Measurements from ENCODE around the gene LPIN3. TPM values are rescaled to one million over a fixed set of nuclear protein-coding genes. Genes with fewer than 3 reads are reported as not detected.

Gene LPIN3
- total RNA-seq, 4 donors from 2014 or later, result 5.5 to 16.6 (median 9.1) TPM

DNA sequence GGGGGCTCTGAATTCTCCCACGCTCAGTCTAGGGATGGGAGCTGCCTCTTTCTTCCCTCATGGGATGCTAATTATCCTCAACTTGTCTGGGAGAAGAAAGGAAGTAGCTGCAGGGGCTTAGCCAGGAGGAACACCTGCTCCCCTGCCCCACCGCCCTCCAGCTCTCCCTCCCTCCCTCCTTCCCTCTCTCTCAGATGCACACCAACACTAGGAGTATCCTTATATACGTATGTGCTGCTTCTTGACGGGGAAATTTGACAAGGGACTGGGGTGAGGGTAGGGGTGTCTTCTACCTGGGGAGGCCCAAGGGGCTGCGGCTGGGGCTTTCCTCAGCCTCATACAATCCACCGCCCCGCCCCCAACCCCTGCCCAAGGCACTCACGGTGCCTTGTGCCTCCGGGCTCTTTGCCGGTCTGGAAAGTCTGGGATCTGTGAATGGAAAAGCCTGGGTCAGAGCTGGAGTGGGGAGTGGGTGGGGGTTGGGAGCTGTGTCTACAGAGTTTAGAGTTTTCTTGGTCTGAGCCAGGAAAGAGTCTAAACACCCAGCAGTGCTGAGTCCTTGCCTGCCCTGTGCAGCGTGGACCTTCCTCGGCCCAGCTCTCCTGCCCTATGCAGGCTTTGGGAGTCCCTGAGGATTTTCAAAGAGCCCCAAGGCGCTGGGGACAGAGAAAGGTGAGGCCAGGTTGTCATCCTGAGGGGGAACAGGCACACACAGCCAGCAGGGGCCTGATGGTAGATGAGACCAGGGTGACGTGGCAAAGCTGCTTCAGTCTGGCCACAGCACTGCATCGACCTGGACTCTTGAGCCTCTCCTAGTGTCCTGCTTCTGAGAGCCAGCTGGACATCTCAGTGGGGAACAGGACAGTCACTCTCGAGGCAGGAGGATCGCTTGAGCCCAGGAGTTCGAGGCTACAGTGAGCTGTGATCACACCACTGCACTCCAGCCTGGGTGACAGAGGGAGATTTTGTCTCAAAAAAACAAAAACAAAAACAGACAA lies 55.3 kb downstream of the LPIN3 start:
- H3K27me3 ChIP-seq, result no peaks in the 10 kb centered on the region
- H3K4me3 ChIP-seq, result no peak overlapping the region

DNA sequence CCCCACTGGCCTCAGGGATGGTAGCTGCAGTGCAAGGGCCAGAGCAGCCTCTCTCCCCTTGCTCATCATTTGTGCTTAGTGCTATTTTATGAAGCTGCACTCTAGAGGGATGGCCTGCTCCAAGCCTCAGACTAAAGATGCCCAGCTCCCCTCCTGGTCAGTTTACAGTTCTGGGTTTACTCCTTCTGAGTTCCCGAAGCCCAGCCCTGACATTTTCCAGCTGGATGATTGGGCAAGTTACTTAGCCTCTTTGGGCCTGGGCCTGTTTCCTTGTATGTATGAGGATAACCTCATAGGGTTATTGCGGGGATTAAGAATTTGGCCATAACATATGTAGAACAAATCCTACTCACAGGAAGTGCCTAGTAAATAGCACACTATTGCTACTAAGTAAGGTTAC lies 57.8 kb downstream of the LPIN3 start:
- no peak overlapping the region for H3K4me3 ChIP-seq
- no peaks in the 10 kb centered on the region for H3K27me3 ChIP-seq
- 45 to 53% methylated on average over 2 of the region's 2 CpGs for WGBS, 2 donors (ENCODE audit: low coverage in 1 of 2)
- ATAC-seq, result peak; percentile 65
- H3K36me3 ChIP-seq, result peaks cover 0 to 11% of the 10 kb centered on the region in 2 donors
- TF ChIP-seq POLR2AphosphoS5 (IDR thresholded peaks at IDR 0.05) (peak; percentile 85), EP300 (IDR thresholded peaks at IDR 0.05) (no peak)
- peak overlapping the region in 3 of 4 donors; percentile 37 to 50 (median 48) for H3K27ac ChIP-seq
- no peaks in the 10 kb centered on the region for H3K9me3 ChIP-seq
- peaks cover 0 to 54% (median 15%) of the 10 kb centered on the region in 3 donors for H3K4me1 ChIP-seq

More for the DNA sequence above, 55.3 kb downstream of the LPIN3 start:
- Histone ChIP-seq H3K27ac (peak overlapping the region in 3 of 4 donors; percentile 51 to 67 (median 63)), H3K9me3 (no peaks in the 10 kb centered on the region), H3K36me3 (no peaks in the 10 kb centered on the region), H3K4me1 (peaks cover 0 to 72% (median 24%) of the 10 kb centered on the region in 3 donors)
- TF ChIP-seq POLR2AphosphoS5 (IDR thresholded peaks at IDR 0.05) (no peak), EP300 (IDR thresholded peaks at IDR 0.05) (no peak), POLR2A (IDR thresholded peaks at IDR 0.05) (no peak)
- TF ChIP-seq, protein P1, sequence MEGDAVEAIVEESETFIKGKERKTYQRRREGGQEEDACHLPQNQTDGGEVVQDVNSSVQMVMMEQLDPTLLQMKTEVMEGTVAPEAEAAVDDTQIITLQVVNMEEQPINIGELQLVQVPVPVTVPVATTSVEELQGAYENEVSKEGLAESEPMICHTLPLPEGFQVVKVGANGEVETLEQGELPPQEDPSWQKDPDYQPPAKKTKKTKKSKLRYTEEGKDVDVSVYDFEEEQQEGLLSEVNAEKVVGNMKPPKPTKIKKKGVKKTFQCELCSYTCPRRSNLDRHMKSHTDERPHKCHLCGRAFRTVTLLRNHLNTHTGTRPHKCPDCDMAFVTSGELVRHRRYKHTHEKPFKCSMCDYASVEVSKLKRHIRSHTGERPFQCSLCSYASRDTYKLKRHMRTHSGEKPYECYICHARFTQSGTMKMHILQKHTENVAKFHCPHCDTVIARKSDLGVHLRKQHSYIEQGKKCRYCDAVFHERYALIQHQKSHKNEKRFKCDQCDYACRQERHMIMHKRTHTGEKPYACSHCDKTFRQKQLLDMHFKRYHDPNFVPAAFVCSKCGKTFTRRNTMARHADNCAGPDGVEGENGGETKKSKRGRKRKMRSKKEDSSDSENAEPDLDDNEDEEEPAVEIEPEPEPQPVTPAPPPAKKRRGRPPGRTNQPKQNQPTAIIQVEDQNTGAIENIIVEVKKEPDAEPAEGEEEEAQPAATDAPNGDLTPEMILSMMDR (IDR thresholded peaks at IDR 0.05), result no peak
- 52% methylated on average over 6 of the region's 18 CpGs; no CpG with 5 or more reads in 1 of the 2 donors for WGBS, 2 donors (ENCODE audit: low coverage in 1 of 2)
- no peak for ATAC-seq

DNA sequence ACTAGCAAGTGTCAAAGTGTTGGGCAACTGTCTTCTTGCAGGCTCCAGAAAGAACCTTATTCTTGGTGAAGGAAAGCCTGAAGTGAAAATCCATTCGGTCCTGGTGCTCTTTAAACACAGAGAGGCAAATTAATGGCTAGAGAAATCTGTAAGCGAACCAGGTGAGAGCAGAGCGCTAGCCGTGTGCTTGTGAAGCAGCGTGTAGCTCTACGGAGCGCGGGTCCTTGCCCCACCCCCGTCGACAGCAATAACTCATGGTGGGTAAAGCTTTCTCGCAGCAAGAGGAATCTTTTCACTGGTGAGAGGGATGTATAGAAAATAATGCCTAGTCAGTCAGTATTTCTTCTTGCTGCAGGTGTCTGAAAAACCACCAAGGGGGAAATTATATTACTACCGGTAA lies 63.0 kb downstream of the LPIN3 start:
- Histone ChIP-seq H3K27me3 (no peaks in the 10 kb centered on the region), H3K4me3 (no peak overlapping the region), H3K9me3 (no peaks in the 10 kb centered on the region), H3K4me1 (peaks cover 0 to 37% (median 0%) of the 10 kb centered on the region in 3 donors), H3K36me3 (peaks cover 0 to 62% of the 10 kb centered on the region in 2 donors), H3K27ac (no peak overlapping the region)
- 88 to 94% methylated on average over 12 of the region's 12 CpGs for WGBS, 2 donors (ENCODE audit: low coverage in 1 of 2)
- ATAC-seq, result no peak
- TF ChIP-seq, protein P1 (IDR thresholded peaks at IDR 0.05), result no peak
- no peak for TF ChIP-seq POLR2A (IDR thresholded peaks at IDR 0.05)

DNA sequence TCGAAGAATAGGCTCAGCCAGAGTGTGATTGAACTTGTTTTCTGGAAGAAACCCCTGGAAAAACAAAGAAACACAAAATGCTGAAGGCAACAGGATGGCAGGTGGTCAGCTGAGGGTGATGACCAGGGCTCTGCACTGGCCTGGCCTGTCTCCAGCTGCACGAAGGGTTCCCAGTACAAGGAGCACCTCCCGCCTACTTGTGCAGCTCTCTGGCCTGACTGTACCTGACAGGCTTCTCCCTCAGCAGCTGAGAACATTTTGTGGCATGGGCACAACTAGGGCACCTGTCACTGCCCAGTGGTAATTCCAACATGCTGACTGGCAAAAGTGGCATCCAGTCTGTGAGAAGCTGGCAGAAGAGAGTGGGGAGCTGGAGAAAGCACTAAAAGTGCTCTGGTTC lies 64.8 kb downstream of the LPIN3 start:
- Histone ChIP-seq H3K9me3 (no peaks in the 10 kb centered on the region), H3K4me1 (peaks cover 0 to 41% (median 0%) of the 10 kb centered on the region in 3 donors), H3K27me3 (no peaks in the 10 kb centered on the region), H3K36me3 (peaks cover 0 to 80% of the 10 kb centered on the region in 2 donors), H3K4me3 (no peak overlapping the region), H3K27ac (no peak overlapping the region)
- no peak for ATAC-seq
- TF ChIP-seq POLR2AphosphoS5 (IDR thresholded peaks at IDR 0.05) (no peak), POLR2A (IDR thresholded peaks at IDR 0.05) (no peak), EP300 (IDR thresholded peaks at IDR 0.05) (no peak)
- TF ChIP-seq, protein P1 (IDR thresholded peaks at IDR 0.05), result no peak
- WGBS, 2 donors (ENCODE audit: low coverage in 1 of 2), result 60 to 83% methylated on average over 1 to 2 of the region's 3 CpGs

DNA sequence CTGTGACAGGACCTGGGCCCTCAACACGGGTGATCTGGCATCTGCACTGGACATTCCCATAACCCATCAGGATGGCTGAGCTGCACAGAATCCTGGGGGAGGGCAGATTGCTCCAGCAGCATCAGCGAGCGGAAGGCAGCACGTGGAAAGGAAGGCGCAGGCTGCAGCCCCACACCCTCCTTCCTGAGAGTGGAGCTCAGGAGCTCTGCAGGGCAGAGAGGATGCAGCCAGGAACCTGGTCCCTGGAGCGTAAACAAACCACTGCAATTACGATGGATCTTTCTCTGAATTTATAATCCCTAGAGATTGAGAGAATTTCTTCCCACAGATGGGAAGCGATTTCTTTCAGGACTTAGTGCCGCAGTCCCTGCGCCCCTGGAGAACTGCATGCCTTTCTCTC lies 65.7 kb downstream of the LPIN3 start:
- no peak for ATAC-seq
- TF ChIP-seq POLR2AphosphoS5 (IDR thresholded peaks at IDR 0.05) (no peak), EP300 (IDR thresholded peaks at IDR 0.05) (no peak)
- TF ChIP-seq, protein P1 (IDR thresholded peaks at IDR 0.05), result no peak
- Histone ChIP-seq H3K27me3 (no peaks in the 10 kb centered on the region), H3K36me3 (peaks cover 0 to 90% of the 10 kb centered on the region in 2 donors), H3K4me1 (peaks cover 0 to 46% (median 0%) of the 10 kb centered on the region in 3 donors), H3K27ac (peak overlapping the region in 1 of 4 donors; percentile 13), H3K4me3 (no peak overlapping the region), H3K9me3 (no peaks in the 10 kb centered on the region)
- WGBS, 2 donors (ENCODE audit: low coverage in 1 of 2), result 71 to 93% methylated on average over 3 to 6 of the region's 10 CpGs
